GM19239 (cell line): Measurements from ENCODE around the gene GRIP2.

Experiments used
- DNase-seq: peaks from one replicate; pipeline ENCODE4 v3.0.0; 2011; ENCODE audit warnings: low spot score; ENCODE audit not compliant: insufficient read length
- FAIRE-seq: peaks from 2 replicates; lab custom pipeline; 2011; peaks lifted over from hg19 to GRCh38; lab: Jason Lieb, UNC

GRIP2 gene

DNA sequence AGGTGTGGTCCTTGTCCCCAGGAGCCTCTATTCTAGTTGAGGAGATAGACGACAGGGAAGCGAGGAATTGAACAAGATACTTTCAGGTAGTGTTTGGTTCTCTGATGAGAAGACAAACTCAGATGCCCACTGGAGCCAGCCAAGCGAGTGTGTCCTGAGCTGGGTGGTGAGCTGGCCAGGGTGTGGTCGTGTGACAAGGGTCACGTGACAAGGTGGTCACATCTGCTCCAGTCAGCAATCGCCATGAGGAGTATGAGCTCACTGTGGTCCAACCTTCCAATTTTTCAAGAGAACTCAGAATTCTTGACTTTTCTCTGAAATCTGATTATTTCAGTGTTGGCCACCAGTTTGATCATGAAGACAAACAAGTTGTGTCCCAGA is 98.2 kb downstream of the GRIP2 start:
- DNase-seq (no peak), FAIRE-seq (no peak)

DNA sequence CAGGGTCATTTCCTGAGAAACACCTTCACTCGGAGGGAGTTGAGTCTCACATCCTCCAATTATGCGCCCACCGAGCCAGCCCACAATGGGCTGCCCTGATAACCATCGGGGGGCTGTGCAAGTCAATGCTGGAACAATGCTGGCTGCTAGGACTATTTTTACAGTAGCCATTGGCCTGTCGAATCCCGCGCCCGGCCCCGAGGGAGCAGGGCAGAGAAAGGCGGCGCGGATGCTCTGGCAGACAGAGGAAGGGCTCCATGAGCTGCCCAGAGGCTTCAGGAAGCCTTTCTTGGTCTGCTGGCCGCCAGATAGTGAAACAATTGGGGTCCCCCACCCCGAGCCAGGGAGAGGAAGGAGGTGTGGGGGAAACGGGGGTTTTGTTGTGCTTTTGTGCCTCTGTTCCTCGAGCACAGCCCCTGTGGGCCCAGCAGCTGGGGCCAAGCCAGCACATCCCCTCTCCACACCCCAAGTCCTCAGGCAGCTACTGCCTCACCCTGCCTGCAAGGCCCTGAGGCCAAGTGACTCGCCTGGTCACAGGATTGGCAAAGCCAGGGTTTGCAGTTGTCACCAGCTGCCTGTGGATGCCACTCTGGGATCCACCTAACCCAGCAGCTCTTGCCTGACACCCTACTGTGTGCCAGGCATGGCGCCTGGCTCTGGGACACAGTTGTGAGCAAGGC is 98.8 kb downstream of the GRIP2 start:
- no peak for FAIRE-seq

DNA sequence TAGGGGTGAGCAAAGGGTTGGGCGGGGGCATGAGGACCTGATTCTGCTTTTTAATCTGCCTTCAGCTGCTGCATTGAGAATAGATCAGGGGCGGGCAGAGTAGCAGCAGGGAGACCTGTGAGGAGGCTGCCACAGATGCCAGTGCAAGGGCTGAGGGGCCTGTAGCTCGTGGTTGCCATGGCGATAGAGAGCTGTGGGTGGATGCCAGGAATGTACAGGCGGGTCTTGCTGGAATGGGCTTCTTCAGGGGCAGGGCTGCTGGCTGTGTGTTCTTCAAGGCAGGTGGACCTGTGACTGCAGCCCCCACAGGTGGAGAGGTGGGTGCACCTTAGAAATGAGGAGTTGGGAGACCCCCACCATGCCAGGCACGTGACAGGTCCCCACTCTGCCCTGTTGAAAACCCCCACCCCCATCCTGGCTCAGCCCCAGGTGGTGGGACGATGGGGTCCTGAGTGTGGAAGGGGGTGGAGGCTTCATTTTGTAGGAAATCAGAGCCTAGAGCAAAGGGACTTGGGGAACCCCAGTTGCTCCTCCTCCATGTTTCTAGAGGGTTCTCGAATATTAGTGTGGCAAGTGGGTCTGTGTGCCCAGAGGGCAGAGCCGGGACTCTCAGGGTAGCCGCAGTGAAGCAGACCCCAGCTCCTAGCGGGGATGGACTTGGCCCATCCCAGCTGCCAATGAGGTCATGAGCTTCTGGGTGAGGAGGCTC is 99.5 kb downstream of the GRIP2 start:
- FAIRE-seq: no peak
- no peak for DNase-seq

More for the DNA sequence above, 98.8 kb downstream of the GRIP2 start:
- no peak for DNase-seq

DNA sequence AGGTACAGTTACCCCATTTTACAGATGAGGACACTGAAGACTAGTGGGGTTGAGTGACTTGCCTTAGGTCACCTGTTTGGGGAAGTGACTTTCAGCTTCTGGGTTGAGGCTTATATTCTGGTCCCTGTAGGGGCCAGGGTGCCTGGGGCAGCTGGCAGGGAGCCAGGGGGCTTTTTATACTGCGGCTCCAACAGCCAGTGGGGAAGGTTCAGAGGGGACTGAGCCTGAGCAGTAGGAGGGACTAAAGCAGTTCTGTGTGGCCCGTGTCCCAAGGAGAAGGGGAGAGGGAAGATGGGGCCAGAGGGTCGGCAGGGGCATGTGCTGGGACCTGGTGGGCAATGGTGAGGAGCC is 100.0 kb downstream of the GRIP2 start:
- DNase-seq (no peak), FAIRE-seq (no peak)

DNA sequence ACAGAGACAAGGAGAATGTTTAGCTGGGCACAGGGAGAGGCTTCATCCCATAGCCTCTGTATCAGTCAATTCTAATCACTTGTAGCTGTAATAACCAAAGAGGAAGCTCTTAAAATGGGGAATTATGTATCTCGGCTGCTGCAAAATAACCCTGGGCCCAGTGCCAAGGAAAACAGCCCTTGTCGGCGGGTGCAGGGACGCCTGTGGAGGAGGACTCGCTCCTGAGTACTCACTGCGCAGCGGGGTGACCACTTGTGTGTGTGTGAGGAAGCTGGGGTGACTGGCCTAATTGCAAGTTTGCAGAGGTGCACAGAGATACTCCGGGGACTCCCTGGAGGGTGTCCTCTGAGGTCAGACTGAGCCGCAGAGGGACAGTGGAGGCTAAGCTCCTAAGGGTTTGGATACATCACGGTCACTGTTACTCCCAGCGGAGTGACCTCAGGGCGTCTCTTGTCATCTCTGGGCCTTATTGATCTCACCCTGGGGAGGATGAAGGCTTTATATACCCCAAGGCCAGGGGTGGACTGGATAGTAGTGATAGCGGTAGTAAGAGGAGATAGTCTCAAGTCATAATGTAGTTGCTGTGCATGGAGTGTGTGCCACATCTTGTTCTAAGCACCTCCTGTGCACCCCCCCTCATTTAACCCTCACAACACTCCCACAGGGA is 100.5 kb downstream of the GRIP2 start:
- no peak for FAIRE-seq

More for the DNA sequence above, 100.5 kb downstream of the GRIP2 start:
- DNase-seq: no peak
